SU-DHL-6 (cell line): ENCODE measurements around the gene SLC25A48.

Source experiments
- H2AFZ ChIP-seq: fragments of 200-600 bp; sonication (generic); 2 replicates; pipeline ENCODE4 v1.6.1; 2014; ENCODE audit warnings: low read depth, mild to moderate bottlenecking, moderate library complexity, mixed read lengths, antibody characterized with exemption, low read length; ENCODE audit not compliant: severe bottlenecking
- H3F3A ChIP-seq: fragments of 200-600 bp; shearing (Covaris generic); 2 replicates; pipeline ENCODE4 v1.6.0; 2016; ENCODE audit warnings: antibody characterized with exemption, mild to moderate bottlenecking; ENCODE audit not compliant: insufficient read depth
- H3K27ac ChIP-seq: fragments of 200-600 bp; sonication (generic); 2 replicates; pipeline ENCODE4 v1.5.1; 2016; ENCODE audit warnings: low read depth, mild to moderate bottlenecking, low read length, moderate library complexity, mixed read lengths
- H3K27me3 ChIP-seq: fragments of 200-600 bp; sonication (generic), shearing (Covaris generic); 2 replicates; pipeline ENCODE4 v1.6.0; 2014; ENCODE audit warnings: mild to moderate bottlenecking, low read length
- H3K36me3 ChIP-seq: fragments of 200-600 bp; sonication (generic); 2 replicates; pipeline ENCODE4 v1.6.1; 2014; ENCODE audit warnings: mild to moderate bottlenecking, low read length, mixed read lengths
- H3K4me2 ChIP-seq: fragments of 300-600, 200-600 bp; shearing (Covaris generic), sonication (generic); 2 replicates; pipeline ENCODE4 v1.6.0; 2014; ENCODE audit warnings: low read length, low read depth, mild to moderate bottlenecking; ENCODE audit not compliant: poor library complexity, severe bottlenecking
- H3K4me3 ChIP-seq: fragments of 200-600 bp; sonication (generic); 2 replicates; pipeline ENCODE4 v1.5.1; 2014; ENCODE audit warnings: antibody characterized with exemption, low read length, mild to moderate bottlenecking, mixed read lengths; ENCODE audit not compliant: insufficient read depth, poor library complexity, severe bottlenecking
- H3K79me2 ChIP-seq: fragments of 200-600 bp; sonication (generic); 2 replicates; pipeline ENCODE4 v1.6.1; 2014; ENCODE audit warnings: mild to moderate bottlenecking, low read length, moderate library complexity; ENCODE audit not compliant: insufficient read depth
- H3K9ac ChIP-seq: fragments of 200-600 bp; sonication (generic); 2 replicates; pipeline ENCODE4 v1.7.0; 2014; ENCODE audit warnings: mild to moderate bottlenecking, low read length
- H3K9me2 ChIP-seq: fragments of 200-600 bp; sonication (generic); replicated peaks from 2 replicates; pipeline ENCODE4 v1.6.1; 2014; ENCODE audit warnings: low read length; ENCODE audit not compliant: insufficient read depth
- H3K9me3 ChIP-seq: fragments of 200-600 bp; sonication (generic); 2 replicates; pipeline ENCODE4 v1.6.1; 2014; ENCODE audit warnings: low read length, mixed read lengths; ENCODE audit not compliant: insufficient read depth
- H4K20me1 ChIP-seq: fragments of 200-600 bp; sonication (generic); 2 replicates; pipeline ENCODE4 v1.6.1; 2014; ENCODE audit warnings: low read depth, mild to moderate bottlenecking, antibody characterized with exemption, low read length, moderate library complexity, mixed read lengths
- EZH2phosphoT487 ChIP-seq: fragments of 200-600 bp; sonication (generic), shearing (Covaris generic); conservative IDR thresholded peaks from 2 replicates; pipeline ENCODE4 v1.6.1; 2018; ENCODE audit warnings: mild to moderate bottlenecking, antibody characterized with exemption, low read length, moderate library complexity, mixed read lengths
- TF ChIP-seq, protein P1 (sequence below): fragments of 200-600 bp; sonication (generic); IDR thresholded peaks from one replicate; pipeline ENCODE4 v1.5.1; 2017; ENCODE audit warnings: antibody characterized with exemption, mild to moderate bottlenecking, low read length, moderate library complexity; ENCODE audit not compliant: insufficient read depth, poor library complexity, severe bottlenecking

SLC25A48 gene

DNA sequence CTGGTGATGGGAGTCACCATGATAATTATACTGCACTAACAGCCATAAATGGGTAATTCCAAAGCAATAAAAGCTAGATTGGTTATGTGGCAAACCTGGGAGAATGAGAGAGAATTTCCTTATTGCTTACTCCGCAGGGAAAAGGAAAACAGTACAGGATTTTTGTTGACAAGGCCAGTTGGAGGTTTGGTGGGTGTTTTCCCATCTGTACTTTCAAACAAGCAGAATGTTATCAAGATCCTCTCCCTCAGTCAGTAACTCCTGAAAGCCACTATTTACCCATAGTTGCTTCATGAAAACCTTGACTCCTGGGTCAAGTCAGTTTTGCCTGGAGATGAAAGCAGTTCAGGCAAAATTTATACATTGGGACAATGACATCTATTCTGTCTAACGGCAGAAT lies 34.8 kb downstream of the SLC25A48 start:
- Histone ChIP-seq H2AFZ (no peak overlapping the region), H3K9ac (no peak overlapping the region), H3K79me2 (no peaks in the 10 kb centered on the region), H3K27ac (no peak overlapping the region), H3F3A (no peaks in the 10 kb centered on the region), H3K4me3 (no peak overlapping the region), H3K27me3 (no peaks in the 10 kb centered on the region), H3K4me2 (no peak overlapping the region), H4K20me1 (no peaks in the 10 kb centered on the region), H3K9me3 (no peaks in the 10 kb centered on the region), H3K36me3 (no peaks in the 10 kb centered on the region), H3K9me2 (no peaks in the 10 kb centered on the region)
- TF ChIP-seq EZH2phosphoT487, result no peak
- TF ChIP-seq, protein P1, sequence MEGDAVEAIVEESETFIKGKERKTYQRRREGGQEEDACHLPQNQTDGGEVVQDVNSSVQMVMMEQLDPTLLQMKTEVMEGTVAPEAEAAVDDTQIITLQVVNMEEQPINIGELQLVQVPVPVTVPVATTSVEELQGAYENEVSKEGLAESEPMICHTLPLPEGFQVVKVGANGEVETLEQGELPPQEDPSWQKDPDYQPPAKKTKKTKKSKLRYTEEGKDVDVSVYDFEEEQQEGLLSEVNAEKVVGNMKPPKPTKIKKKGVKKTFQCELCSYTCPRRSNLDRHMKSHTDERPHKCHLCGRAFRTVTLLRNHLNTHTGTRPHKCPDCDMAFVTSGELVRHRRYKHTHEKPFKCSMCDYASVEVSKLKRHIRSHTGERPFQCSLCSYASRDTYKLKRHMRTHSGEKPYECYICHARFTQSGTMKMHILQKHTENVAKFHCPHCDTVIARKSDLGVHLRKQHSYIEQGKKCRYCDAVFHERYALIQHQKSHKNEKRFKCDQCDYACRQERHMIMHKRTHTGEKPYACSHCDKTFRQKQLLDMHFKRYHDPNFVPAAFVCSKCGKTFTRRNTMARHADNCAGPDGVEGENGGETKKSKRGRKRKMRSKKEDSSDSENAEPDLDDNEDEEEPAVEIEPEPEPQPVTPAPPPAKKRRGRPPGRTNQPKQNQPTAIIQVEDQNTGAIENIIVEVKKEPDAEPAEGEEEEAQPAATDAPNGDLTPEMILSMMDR, result no peak

DNA sequence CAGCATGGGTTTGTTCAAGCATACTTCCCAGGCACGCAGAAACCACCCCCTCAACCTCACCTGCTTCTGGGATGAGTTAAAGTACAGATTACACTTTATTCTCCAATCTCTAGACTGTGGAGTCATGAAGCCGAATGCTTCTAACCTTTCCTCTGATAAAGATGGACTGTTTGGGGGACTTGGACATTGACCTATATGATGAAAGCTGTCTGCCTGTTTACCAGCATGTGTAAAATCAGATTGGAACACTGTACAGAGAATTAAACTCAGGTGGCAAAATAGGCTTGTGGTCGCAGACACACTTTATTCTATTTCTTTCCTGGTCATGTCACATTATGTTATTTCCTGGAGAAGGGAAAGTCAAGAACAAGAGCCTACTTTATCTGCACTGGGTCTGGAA lies 35.5 kb downstream of the SLC25A48 start:
- H3K9me2 ChIP-seq, result no peaks in the 10 kb centered on the region
- H4K20me1 ChIP-seq, result no peaks in the 10 kb centered on the region
- no peak for TF ChIP-seq EZH2phosphoT487
- TF ChIP-seq, protein P1, result no peak
- no peak overlapping the region for H3K9ac ChIP-seq
- no peaks in the 10 kb centered on the region for H3K36me3 ChIP-seq
- H3K79me2 ChIP-seq, result no peaks in the 10 kb centered on the region
- H3K4me3 ChIP-seq, result no peak overlapping the region
- no peaks in the 10 kb centered on the region for H3F3A ChIP-seq
- no peak overlapping the region for H3K27ac ChIP-seq
- no peaks in the 10 kb centered on the region for H3K9me3 ChIP-seq
- H3K27me3 ChIP-seq, result no peaks in the 10 kb centered on the region
- no peak overlapping the region for H3K4me2 ChIP-seq
- H2AFZ ChIP-seq, result no peak overlapping the region

DNA sequence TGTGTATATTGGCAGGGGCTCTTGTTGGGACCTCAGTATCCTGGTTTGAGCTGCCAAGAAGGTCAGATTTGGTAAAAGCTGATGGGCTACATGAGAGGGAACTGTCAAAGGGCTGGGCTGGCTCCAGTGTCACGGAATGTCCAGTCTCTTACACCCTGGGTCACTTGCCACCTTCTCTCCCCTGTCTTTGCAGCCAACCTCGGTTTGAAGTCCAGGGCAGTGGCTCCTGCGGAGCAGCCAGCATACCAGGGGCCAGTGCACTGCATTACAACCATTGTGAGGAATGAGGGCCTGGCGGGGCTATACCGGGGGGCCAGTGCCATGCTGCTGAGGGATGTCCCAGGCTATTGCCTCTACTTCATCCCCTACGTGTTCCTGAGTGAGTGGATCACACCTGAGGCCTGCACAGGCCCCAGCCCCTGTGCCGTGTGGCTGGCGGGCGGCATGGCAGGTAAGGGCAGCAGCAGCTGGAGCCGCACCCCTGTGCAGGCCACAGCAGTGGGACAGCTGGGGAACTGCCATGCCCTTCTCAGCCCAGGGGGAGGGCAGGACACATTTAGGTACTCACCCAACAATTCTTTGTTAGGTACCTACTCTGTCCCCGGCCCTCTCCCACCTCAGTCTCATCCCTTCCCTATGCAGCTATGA lies 36.9 kb downstream of the SLC25A48 start:
- TF ChIP-seq EZH2phosphoT487, result no peak
- TF ChIP-seq, protein P1, result no peak
- Histone ChIP-seq H2AFZ (no peak overlapping the region), H3K36me3 (no peaks in the 10 kb centered on the region), H4K20me1 (no peaks in the 10 kb centered on the region), H3K4me2 (no peak overlapping the region), H3K27me3 (no peaks in the 10 kb centered on the region), H3K79me2 (no peaks in the 10 kb centered on the region), H3F3A (no peaks in the 10 kb centered on the region), H3K27ac (no peak overlapping the region), H3K9ac (no peak overlapping the region), H3K9me2 (no peaks in the 10 kb centered on the region), H3K4me3 (no peak overlapping the region), H3K9me3 (no peaks in the 10 kb centered on the region)
